HG02943 (cell line): Measurements from ENCODE around the gene FAM193A.

Experiments
- ATAC-seq: cut with Tn5 transposase; IDR thresholded peaks from one replicate; pipeline ENCODE4 v1.9.1; 2021; ENCODE audit warnings: mild to moderate bottlenecking, low read depth, moderate library complexity; ENCODE audit not compliant: unreplicated experiment

Gene FAM193A

GRCh38 chr4:2742081-2742822, 205.8 kb downstream of the FAM193A start:
- ATAC-seq = no peak

- no peak for ATAC-seq
Measured at GRCh38 chr4:2742823-2743517, 206.5 kb downstream of the FAM193A start.

GRCh38 chr4:2743518-2744445, 207.3 kb downstream of the FAM193A start:
- ATAC-seq = no peak

- ATAC-seq = no peak
Measured at GRCh38 chr4:2744576-2745270, 208.3 kb downstream of the FAM193A start.

GRCh38 chr4:2745516-2745915, 209.1 kb downstream of the FAM193A start:
- ATAC-seq = no peak

- ATAC-seq = peak; percentile 85
Measured at GRCh38 chr4:2745981-2746806, 209.7 kb downstream of the FAM193A start.

- ATAC-seq = no peak
Measured at GRCh38 chr4:2746891-2747695, 210.6 kb downstream of the FAM193A start.

- ATAC-seq = no peak
Measured at GRCh38 chr4:2750719-2751605, 214.5 kb downstream of the FAM193A start.

GRCh38 chr4:2753436-2753835, 217.0 kb downstream of the FAM193A start:
- ATAC-seq = no peak

GRCh38 chr4:2754848-2755819, 218.7 kb downstream of the FAM193A start:
- no peak for ATAC-seq

GRCh38 chr4:2755821-2756690, 219.6 kb downstream of the FAM193A start, which contains the start of gene TNIP2:
TSS of gene TNIP2 (minus strand) at chr4:2756336. CDS start at chr4:2756289, 47 bp downstream.
- ATAC-seq = peak; percentile 55

GRCh38 chr4:2756691-2757350, 220.4 kb downstream of the FAM193A start:
- peak; percentile 13 for ATAC-seq

GRCh38 chr4:2757426-2757825, 221.0 kb downstream of the FAM193A start:
- ATAC-seq = no peak

GRCh38 chr4:2761035-2761923, 224.8 kb downstream of the FAM193A start:
- no peak for ATAC-seq
